SK-N-SH (cell line): ENCODE results near the gene BBS9.

Source experiments
- CHD2 ChIP-seq: fragments of 150-350 bp; IDR thresholded peaks from 2 replicates; pipeline ENCODE4 v1.6.1; 2018; ENCODE audit warnings: low read length; ENCODE audit not compliant: partially characterized antibody
- CTCF ChIP-seq: fragments of 200-600 bp; sonication (generic); IDR thresholded peaks from 2 replicates; pipeline ENCODE4 v1.6.1; 2017; ENCODE audit warnings: antibody characterized with exemption, mild to moderate bottlenecking, moderate library complexity
- EZH2phosphoT487 ChIP-seq: fragments of 200-600 bp; sonication (generic); IDR thresholded peaks from 2 replicates; pipeline ENCODE4 v1.6.1; 2017; ENCODE audit warnings: low read depth, mixed run types, mild to moderate bottlenecking, antibody characterized with exemption, moderate library complexity, borderline replicate concordance
- FOSL2 ChIP-seq: IDR thresholded peaks from 2 replicates; pipeline ENCODE4 v1.4.0; 2012; ENCODE audit warnings: low read depth, mild to moderate bottlenecking, moderate library complexity, borderline replicate concordance
- FOXJ3 ChIP-seq: sonication (generic); formaldehyde crosslinking; IDR thresholded peaks from 2 replicates; pipeline ENCODE4 v1.5.1; 2020; ENCODE audit warnings: mild to moderate bottlenecking, missing genetic modification reagents
- POLR2AphosphoS5 ChIP-seq: IDR thresholded peaks from 2 replicates; pipeline ENCODE4 v1.6.1; 2012; ENCODE audit warnings: low read depth, low read length
- RAD21 ChIP-seq: IDR thresholded peaks from 2 replicates; pipeline ENCODE4 v1.6.1; 2012; ENCODE audit warnings: mild to moderate bottlenecking, low read length
- RXRA ChIP-seq: IDR thresholded peaks from 2 replicates; pipeline ENCODE4 v1.4.0; 2012; ENCODE audit warnings: low read depth, mild to moderate bottlenecking, borderline replicate concordance
- SIN3A ChIP-seq: IDR thresholded peaks from 2 replicates; pipeline ENCODE4 v1.6.1; 2012; ENCODE audit warnings: low read depth, mild to moderate bottlenecking, low read length, moderate library complexity, borderline replicate concordance
- TCF12 ChIP-seq: IDR thresholded peaks from 2 replicates; pipeline ENCODE4 v1.4.0; 2012
- YY1 ChIP-seq: IDR thresholded peaks from 2 replicates; pipeline ENCODE4 v1.4.0; 2012; ENCODE audit warnings: low read depth, mild to moderate bottlenecking
- TF ChIP-seq, protein P1 (sequence below): IDR thresholded peaks from 2 replicates; pipeline ENCODE4 v1.6.1; 2012; ENCODE audit warnings: mild to moderate bottlenecking, low read depth, low read length, moderate library complexity

GRCh38 chr7:33463131-33463530, 333.8 kb downstream of the BBS9 start:
- TF ChIP-seq CTCF = no peak
- no peak for TF ChIP-seq RAD21
- TF ChIP-seq, protein P1, sequence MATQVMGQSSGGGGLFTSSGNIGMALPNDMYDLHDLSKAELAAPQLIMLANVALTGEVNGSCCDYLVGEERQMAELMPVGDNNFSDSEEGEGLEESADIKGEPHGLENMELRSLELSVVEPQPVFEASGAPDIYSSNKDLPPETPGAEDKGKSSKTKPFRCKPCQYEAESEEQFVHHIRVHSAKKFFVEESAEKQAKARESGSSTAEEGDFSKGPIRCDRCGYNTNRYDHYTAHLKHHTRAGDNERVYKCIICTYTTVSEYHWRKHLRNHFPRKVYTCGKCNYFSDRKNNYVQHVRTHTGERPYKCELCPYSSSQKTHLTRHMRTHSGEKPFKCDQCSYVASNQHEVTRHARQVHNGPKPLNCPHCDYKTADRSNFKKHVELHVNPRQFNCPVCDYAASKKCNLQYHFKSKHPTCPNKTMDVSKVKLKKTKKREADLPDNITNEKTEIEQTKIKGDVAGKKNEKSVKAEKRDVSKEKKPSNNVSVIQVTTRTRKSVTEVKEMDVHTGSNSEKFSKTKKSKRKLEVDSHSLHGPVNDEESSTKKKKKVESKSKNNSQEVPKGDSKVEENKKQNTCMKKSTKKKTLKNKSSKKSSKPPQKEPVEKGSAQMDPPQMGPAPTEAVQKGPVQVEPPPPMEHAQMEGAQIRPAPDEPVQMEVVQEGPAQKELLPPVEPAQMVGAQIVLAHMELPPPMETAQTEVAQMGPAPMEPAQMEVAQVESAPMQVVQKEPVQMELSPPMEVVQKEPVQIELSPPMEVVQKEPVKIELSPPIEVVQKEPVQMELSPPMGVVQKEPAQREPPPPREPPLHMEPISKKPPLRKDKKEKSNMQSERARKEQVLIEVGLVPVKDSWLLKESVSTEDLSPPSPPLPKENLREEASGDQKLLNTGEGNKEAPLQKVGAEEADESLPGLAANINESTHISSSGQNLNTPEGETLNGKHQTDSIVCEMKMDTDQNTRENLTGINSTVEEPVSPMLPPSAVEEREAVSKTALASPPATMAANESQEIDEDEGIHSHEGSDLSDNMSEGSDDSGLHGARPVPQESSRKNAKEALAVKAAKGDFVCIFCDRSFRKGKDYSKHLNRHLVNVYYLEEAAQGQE = no peak
- no peak for TF ChIP-seq SIN3A
- no peak for TF ChIP-seq POLR2AphosphoS5
- no peak for TF ChIP-seq EZH2phosphoT487
- no peak for TF ChIP-seq FOSL2
- no peak for TF ChIP-seq RXRA
- TF ChIP-seq FOXJ3 (CRISPR knock-in tag) = no peak
- no peak for TF ChIP-seq CHD2
- no peak for TF ChIP-seq TCF12
- TF ChIP-seq YY1 = no peak
